DMS153 (cell line): Measurements from ENCODE around the gene DPYD.

Experiments used
- DNase-seq: peaks from one replicate; lab custom pipeline; 2025; lab: John Stamatoyannopoulos, UW

The DPYD gene

DNA sequence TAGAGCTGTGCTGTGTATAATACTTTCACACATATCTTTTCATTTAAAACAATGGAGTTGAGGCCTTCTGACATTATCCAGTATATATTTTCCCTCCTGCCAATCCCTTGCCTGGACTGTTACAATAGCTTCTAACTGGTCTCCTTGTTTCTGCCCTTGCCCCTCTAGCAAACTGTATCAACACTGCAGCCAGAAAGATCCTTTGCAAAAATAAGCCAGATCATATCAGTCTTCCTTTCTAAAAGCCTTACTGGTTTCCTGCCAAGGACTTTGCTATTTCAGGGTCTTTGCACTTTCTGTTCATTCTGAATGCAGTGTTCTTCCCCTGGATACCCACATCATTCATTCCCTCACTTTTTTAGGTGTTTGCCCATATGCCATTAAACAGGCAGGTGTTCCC, 829.2 kb downstream of the DPYD start:
- DNase-seq = no peak

DNA sequence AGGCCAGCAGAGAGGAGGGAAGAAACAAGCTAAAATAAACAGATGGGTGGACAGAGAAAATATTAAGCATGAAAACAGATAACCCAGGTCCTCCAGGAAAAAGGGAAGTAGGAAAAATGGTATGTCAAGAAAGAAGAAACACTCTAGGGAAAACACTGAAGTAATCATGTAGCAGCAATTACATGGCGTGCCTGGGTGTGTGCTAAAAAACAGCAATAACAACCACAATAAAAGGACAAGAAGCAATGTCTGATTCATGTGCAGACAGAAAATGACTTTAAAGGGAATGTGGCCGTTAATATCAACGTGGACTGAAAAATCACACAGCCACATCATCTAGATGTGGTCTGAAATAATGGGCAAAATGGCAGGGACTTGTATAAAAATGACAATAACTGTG, 829.6 kb downstream of the DPYD start:
- no peak for DNase-seq

DNA sequence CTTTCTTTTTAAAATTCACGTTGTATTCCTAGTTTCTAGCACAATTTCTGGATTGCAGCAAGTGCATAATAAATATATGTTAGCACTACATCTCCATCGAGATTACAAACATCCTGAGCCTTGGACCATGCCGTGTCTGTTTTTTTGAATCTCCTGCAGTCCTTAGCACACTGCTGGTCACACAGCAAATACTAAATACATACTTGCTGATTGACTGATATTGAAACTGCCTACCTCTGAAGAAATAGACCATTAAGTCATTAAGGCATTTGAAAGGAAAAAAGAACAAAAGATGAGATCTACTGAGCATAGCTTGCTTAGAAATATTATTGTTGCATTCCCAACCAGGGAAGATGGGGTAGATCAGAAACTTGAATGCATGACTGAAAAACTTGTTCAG, 830.1 kb downstream of the DPYD start:
- no peak for DNase-seq

DNA sequence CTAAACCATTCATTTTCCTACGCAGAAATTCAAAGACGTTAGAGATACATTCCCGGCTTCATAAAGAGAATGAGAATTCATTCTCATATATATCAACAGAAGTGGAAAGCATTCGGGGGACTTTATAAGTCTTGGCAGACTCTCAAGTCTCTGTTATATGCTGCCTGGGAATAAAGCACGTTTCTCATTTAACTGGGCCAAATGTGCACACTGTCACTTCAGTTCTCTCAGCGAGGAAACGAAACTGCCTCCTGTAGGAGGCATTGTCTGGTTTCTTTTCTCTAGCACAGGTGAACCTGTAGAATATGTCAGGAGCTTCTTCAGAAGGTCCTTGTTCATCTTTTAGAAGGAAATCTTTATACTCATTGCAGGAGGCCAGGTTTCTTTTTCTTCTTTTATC, 831.7 kb downstream of the DPYD start:
- no peak for DNase-seq

DNA sequence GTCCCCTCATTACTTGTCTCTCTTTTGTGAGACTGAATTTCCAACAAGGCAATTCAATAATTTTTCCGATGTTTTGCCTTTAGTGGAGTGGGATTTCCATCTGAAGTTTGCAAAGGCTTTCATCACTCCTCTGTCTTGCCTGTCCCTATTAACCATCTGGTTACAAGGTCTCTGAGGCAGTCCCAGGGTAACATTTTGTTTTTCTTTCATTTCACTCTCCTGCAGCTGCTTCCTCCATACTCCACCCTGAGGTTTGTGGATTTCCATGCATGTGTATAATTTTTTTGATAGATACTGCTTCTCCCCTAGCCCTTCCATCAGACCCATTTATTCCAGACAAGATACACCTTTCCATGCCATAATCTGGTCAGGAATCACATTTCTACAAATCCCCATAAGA, 832.4 kb downstream of the DPYD start:
- DNase-seq = no peak

DNA sequence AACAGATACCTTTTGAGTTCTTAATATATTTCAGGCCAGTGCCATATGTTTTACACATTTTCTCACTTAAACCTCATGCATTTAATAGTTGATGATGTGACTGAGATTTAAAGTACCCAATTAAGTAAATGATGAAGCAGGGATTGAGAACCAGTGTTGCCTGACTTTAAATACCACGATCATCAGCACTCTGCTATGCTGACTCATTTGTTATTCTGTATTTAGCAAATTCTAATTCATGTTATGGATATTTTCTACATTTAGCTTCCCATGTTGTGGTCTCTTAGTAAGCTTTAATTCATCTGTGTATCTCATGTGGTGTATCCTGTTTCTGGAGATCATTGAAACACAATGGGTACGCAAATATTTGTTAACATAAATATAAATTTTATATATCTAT, 836.3 kb downstream of the DPYD start:
- no peak for DNase-seq

DNA sequence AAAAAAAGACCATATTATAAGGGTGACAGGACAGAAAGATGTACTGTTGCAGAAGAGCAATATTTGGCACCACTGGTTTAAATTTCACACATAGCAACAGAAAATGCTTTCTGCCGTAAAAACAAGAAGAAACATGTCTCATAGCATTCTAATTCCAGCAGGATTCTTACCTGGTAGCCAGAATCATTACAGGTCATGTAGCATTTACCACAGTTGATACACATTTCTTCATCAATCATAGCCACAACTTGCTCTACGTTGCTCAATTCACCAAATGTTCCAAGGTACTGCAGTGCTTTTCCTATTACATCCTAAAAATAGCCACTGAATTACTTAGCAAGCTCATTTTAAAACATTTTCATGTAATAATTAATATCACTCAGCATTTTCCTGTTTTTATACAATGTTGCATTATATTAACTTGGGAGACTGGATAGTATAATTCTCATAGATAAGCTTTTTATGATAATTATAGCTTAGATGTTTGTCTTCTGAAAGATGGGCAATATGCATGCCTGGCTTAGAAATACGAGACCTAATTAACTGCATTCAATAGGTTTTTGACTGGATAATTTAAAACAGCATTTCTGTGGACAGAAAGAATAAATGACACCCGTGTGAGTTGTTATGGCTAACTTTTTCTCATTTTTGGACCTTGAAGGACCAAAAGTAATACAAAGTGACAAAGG, 838.5 kb downstream of the DPYD start:
- no peak for DNase-seq

DNA sequence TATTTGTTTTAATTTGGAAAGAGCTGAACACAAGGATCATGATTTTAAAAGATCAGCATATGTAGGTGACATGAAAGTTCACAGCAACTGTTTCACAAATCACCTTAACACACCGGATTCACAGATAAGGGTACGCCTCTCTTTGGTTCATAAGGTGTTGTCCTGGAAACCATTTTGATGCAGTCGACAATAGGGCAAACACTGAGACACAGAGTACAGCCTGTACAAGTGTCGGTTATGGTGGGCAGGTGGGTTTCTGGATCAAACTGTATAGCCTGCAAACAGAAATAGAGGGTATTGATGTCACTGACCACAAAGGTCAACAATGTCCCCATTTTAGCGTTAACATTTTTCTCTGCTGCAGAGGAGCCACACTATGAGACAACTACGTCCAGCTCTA, 842.0 kb downstream of the DPYD start:
- DNase-seq = no peak

DNA sequence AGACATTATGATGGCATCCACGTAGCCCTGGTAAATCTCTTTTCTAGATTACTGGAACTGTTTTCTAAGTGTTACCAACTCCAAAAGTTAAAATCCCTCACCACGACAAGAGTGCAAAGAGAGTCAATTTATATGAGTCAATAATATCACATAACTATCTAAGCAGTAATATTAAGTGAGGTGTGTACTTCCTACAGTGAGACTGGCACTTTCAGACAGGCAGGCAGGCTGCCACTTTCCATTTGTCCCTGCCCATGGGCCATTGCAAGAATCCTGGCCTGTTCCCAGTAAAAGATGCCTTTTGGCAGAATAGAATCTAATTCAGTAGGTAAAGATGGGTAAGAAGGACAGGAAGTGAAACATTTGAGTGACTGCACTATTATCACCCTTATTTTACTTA, 843.6 kb downstream of the DPYD start:
- DNase-seq = no peak

DNA sequence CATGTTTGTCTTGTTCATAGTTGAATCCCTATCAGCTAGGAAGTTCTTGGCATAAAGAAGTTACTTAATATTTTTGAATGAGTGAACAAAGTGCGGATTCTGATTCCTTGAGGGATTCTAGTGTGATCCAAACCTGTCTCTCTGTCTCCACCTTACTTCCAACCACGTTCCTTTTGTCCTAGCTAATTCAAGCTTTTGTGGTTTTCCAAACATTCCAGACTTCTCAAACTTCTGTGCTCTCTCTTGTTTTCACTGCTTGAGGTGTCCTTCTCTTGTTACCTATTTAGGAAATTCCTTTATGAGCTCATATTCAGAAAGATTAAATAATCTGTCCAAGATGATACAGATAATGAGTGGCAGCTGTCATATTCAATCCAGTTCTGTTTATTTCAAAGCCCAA, 846.1 kb downstream of the DPYD start:
- DNase-seq = no peak

DNA sequence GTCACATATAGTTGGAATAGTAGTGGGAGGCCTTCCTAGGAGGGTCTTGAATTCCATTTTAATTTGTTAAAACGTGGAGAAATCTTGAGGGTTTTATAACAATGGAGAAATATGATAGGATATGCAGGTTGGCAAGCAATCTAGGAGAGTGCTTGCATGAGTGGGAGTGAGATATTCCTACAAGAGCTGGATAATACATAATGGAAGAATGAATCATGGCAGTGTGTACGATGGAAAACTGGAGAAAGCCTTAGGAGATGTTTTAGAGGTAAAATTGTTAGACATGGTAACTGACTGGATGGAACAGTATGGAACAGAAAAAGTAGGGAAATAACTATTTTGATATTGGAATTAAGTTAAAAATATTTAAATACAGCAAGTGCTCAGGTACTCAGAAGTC, 846.9 kb downstream of the DPYD start:
- DNase-seq = no peak

DNA sequence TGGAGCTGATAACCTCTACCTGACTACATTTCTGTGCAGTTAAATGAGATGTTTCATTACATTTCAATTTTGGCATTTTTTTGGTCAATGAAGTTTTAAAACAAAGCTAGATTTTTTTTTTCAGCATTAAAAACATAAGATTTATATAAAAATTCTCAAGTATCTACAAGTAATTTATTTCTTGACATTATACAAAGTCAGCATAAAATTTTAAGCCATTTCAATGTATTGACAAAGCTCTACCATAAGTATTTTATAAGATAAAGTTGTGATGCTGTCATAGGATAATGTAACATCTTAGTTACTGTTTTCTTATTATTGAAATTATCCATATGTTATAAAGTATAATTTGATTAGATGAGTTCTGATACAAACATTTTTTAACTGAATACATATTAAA, 847.7 kb downstream of the DPYD start:
- no peak for DNase-seq

DNA sequence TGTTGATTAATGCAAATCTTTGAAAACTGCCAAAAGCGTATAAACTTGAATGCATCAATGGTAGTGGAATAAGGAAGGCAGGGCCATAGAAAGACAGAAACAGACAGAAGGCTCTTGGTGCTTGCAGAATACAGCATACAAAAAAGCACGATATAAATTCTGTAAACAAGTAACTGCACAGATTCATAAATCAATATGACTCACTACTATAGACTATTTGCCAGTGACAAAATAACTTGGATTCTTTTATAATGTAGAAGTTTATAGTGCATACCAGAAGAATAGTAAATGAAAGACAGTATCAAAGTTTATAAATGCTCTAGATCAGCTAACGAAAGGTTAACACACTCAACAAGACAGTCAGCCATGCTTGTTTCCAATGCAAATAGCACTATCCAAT, 849.7 kb downstream of the DPYD start:
- no peak for DNase-seq

DNA sequence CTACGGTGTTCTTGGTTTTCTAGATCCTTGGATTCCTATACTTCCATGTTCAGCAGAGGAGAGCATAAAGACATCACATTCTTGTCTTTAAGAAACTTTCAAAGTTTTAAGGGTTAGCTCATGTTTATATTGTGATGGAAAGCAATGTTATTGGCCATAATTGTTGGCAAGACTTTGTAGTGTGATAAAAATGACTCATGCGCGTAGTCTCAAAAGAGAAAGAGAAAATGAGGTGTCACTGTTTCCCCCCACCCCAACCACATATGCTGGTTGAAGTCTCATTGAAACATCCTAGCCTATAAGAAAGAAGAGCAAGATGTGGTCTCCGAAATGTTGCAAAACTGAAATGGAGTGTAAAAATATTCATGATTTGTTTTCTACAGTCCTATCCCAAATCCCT, 850.5 kb downstream of the DPYD start:
- DNase-seq = no peak

DNA sequence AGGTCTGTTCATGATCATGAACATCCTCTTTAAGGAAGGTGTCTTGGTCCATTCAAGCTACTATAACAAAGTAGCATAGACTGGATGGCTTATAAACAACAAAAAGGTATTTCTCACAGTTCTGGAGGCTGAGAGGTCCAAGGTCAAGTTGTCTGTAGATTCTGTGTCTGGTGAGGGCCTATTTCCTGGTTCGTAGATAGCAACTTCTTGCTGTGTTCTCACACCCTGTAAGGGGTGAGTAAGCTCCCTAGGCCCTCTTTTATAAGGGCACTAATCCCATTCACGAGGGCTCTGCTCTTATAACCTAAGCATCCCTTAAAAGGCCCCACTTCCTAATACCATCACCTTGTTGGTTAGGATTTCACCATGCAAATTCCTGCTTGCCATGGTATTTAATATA, 851.5 kb downstream of the DPYD start:
- no peak for DNase-seq

DNA sequence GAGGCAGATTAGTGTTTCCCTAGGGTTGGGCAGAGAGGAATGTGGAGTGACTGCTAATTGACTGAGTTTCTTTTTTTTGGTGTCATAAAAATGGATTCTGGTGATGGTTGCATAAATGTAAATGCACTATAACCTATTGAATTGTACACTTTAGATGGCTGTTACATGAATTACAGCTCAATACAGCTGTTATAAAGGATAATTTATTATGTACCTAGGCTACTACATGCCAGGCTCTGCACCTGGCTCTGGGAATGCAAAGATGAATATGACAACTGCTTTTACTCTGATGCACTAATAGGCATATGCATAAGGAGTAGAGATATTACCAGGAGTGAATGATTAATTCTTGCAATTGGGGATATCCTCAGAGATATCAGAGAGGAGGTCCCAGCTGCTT, 854.0 kb downstream of the DPYD start:
- DNase-seq = no peak

DNA sequence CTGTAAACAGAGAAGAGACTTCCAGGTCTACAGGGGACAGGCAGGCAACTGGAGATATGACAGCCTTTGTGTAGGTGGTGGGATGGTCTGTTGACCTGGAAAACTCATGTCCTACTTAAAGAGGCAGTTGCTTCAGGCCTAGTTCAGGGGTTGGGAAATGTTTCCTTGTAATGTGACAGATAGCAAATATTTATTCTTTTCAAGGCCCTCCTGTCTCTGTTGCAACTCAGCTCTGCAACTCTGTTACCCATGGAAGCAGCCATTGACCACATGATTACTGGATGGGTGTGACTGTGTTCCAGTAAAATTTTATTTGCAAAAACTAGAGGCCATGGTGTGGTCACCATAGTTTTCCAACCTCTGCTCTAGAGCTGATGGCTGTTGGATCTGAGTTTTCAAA, 857.3 kb downstream of the DPYD start:
- DNase-seq = no peak

DNA sequence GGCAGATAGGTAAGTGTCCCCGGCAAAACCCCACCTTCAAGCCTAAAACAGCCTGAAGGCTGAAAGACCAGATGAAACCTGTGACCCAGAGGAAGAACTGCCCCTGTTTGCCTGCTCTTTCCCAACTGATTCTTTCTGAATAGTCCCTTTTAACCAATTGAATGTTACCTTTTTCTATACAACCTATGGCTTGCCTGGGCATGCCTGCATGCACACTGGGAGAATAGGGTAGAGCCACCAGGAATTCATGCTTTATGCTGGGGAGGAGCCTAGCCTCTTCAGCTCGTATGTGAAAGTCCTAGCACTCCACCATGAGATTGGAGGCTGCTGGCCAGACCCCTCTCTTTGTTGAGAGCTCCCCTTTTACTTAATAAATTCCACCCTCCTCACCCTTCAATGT, 859.2 kb downstream of the DPYD start:
- no peak for DNase-seq

DNA sequence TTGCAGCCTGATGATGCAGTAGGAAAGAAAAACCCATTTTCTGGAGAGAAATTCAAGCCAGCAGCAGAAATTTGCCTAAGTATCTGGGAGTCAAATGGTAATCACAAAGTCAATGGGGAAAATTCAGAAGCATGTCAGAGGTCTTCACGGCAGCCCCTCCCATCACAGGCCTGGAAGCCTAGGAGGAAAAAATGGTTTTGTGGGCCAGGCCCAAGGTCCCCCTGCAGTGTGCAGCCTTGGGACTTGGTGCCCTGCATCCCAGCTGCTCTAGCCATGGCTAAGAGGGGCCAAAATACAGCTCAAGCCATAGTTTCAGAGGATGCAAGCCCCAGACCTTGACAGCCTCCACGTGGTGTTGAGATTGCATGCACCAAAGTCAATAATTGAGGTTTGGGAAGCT, 864.4 kb downstream of the DPYD start:
- no peak for DNase-seq

DNA sequence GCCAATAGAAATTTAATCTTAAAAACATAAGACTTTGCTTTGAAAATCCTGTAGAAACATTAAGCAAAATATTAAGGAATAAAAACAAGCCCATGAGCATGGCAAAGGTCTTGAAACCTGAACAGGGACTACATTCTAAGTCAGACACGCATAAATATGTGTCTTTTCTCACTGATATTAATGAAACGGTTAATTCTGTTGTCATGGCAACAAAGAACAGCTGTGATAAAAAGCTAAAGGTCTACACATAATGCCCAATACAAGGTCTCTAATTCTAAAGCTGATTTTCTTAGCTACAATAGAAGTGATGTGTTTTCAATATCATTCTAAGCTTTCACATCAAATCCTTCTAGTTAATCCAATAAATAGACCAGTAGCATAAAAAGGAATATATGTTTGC, 867.6 kb downstream of the DPYD start:
- no peak for DNase-seq

DNA sequence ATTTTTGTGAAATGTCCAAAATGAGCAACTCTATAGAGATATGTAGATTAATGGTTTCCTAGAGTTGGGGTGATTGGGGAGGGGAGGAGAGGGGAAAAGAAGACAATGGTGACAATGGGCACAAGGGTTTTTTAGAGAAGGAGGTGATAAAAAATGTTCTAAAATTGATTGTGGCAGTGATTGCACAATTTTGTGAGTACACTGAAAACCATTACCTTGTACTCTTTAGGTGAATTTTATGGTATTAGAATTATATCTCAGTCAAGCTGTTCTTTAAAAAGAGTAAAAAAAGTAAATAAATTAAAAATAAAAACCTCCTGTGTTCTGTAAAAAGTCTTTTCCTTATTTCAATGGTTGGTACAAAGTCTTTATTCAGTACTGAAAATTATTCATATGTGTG, 869.0 kb downstream of the DPYD start:
- no peak for DNase-seq

DNA sequence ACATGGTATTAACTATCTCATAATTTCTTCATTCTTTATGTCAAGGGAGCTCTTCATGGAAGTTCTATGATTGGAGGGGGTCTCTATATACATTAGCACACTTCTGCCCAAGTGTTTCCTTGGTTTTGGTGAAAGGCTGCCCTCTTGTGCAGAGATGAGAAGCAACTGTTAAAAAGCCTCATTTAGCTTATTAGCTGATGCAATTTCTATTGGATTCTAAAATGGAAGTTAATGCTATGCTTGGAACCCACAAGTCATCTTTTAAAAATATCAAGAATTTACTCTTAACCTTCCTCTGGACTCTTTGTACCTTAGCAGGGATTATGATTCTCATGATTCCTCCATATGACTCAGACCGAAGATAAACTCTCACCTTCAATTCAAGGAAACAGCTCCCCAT, 870.3 kb downstream of the DPYD start:
- DNase-seq = no peak

DNA sequence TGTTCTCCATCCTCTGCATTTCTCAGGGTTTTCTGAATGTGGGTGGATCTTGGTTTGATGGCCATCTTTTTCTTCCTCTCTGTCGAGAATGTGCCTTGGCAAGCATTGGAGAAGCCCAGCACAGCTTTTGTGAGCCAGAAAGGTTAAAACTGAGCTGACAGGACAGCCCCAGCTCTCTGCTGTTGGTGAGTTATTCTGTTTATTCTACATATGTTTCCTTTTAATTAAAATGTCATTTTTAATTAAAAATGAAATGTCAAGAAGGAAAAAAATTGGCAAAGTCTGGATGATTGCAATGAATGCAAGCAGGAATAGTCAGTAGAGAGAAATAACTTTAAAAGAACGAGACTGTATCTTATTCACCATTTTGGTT, 873.4 kb downstream of the DPYD start:
- no peak for DNase-seq

DNA sequence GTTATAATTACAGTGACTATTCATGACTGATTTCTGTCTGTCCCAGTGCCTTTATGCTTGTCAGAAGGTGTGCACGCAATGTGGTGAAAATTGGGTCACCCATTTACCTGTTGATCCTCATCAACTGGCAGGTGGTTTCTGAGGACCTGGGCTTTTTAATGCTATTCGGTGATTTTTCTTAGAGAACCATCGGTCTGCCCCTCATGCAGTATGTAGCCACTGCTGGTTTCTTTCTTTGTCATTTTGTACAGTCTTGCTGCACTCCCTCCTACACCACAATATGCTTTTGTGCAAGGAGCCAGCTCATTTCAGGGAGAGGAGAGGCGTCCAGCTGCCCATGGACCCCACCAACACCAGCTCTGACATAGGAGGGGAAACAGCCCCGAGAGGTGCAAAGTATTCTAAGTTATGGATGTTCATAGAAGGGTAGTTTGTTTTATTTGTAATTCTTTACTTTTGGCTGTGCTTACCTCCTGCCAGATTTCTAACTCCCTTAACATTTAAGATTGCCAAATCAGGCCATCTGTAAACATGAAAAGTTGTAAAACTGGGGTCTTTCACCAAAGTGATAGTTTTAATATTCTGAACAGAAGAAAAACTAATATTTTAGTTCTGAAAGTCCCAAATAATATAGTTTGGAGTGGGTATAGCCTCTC, 873.9 kb downstream of the DPYD start:
- DNase-seq = no peak
